Lower leg skin (tissue), 3 donors: ENCODE measurements around the gene B3GALT6.

Experiments
- CTCF ChIP-seq, 3 donors: fragments of 450-650 bp; IDR thresholded peaks; one replicate each; pipeline ENCODE4 v1.5.1; 2016; ENCODE audit warnings: antibody characterized with exemption in 3 of 3, mild to moderate bottlenecking in 3 of 3, moderate library complexity in 2 of 3
- POLR2A ChIP-seq, 2 donors: fragments of 450-650 bp; IDR thresholded peaks; one replicate each; pipeline ENCODE4 v1.6.1; 2016 to 2017; ENCODE audit warnings: antibody characterized with exemption in 2 of 2, mild to moderate bottlenecking in 1 of 2, moderate library complexity in 1 of 2

- no peak for TF ChIP-seq CTCF (IDR thresholded peaks at IDR 0.05)
- no peak for TF ChIP-seq POLR2A (IDR thresholded peaks at IDR 0.05)
These were observed 46.6 kb downstream of the B3GALT6 start for GRCh38 chr1:1278620-1279019.
